Activated CD4-positive, alpha-beta T cell treated with anti-CD3 and anti-CD28 coated beads for 36 hours (primary cell): ENCODE results near the gene ERBB3. TPM values are rescaled to one million over a fixed set of nuclear protein-coding genes. Genes with fewer than 3 reads are reported as not detected.
"Not testable (repeated sequence)": the region's sequence is repeated elsewhere in the genome, so short reads cannot be mapped to it uniquely, and the experiment has no call there.

Experiments used
- ATAC-seq: fragments of 200-7000 bp; cut with Tn5 transposase; one replicate; pipeline ENCODE4 v1.10.0; 2021; ENCODE audit warnings: mild to moderate bottlenecking, moderate library complexity
- CTCF ChIA-PET: fragments of 350-600 bp; sonication (Branson Sonifier 250); formaldehyde crosslinking; loops from one replicate; lab custom pipeline; 2021; ENCODE audit warnings: antibody characterized with exemption; lab: Charles Lee
- POLR2A ChIA-PET: fragments of 350-600 bp; sonication (Branson Sonifier 250); formaldehyde crosslinking; loops from one replicate; lab custom pipeline; 2021; ENCODE audit warnings: antibody characterized with exemption, inconsistent platforms; lab: Charles Lee
- DNase-seq: peaks from one replicate; pipeline ENCODE4 v3.0.0-alpha.2; 2020
- H3K27ac Mint-ChIP-seq: one replicate; pipeline ENCODE4 v1.8.0; 2021; ENCODE audit warnings: mixed read lengths
- H3K27me3 Mint-ChIP-seq: one replicate; pipeline ENCODE4 v1.8.0; 2021; ENCODE audit warnings: mixed read lengths
- H3K36me3 Mint-ChIP-seq: one replicate; pipeline ENCODE4 v1.8.0; 2021; ENCODE audit warnings: low read depth, mixed read lengths
- H3K4me1 Mint-ChIP-seq: one replicate; pipeline ENCODE4 v1.8.0; 2021; ENCODE audit warnings: mixed read lengths
- H3K4me3 Mint-ChIP-seq: one replicate; pipeline ENCODE4 v1.8.0; 2021; ENCODE audit warnings: mild to moderate bottlenecking, moderate library complexity, mixed read lengths
- H3K9me3 Mint-ChIP-seq: one replicate; pipeline ENCODE4 v1.8.0; 2021; ENCODE audit warnings: low read depth, mixed read lengths
- intact Hi-C, 2 experiments: fragments of 100-400 bp; cut with DNase I in 1 of 2; cut with micrococcal nuclease in 1 of 2; formaldehyde crosslinking; loops; one replicate each; pipeline versions ENCODE4 v1.14.2 to v1.15.1; 2022 to 2024; cut with DNase I, micrococcal nuclease
- total RNA-seq, 2 experiments: library from RNA; stranded (reverse); gene quantifications; one replicate each; pipeline ENCODE4 v1.2.3, GENCODE V29; 2021

The ERBB3 gene
- total RNA-seq, 2 experiments from 2014 or later: 0.32 to 0.57 TPM

- POLR2A ChIA-PET: interaction anchor here (0.6 to 1.2 kb wide), 2 partner anchors 22 to 313 kb away, joined by 3 to 4 read pairs; no protein-coding TSS in a partner anchor
- intact Hi-C loops: loop anchor here (2.0 to 10.0 kb wide), 4 partner anchors 142 to 306 kb away; partner anchors contain the start of genes NABP2 (in 2 of the 2), RNF41 (in 1 of the 2) and SMARCC2 (in 1 of the 2)
- Mint-ChIP-seq H3K27ac (peak overlapping the region; percentile 99), H3K27me3 (no peaks in the 10 kb centered on the region), H3K36me3 (peaks cover 38% of the 10 kb centered on the region), H3K4me3 (peak overlapping the region; percentile 91), H3K9me3 (no peaks in the 10 kb centered on the region), H3K4me1 (peaks cover 61% of the 10 kb centered on the region)
- DNase-seq (no peak), ATAC-seq (no peak)
- CTCF ChIA-PET: no interaction called here
Observed at GRCh38 chr12:56042843-56043242, 37.1 kb upstream of the ERBB3 start.

GRCh38 chr12:56046027-56046780 is 33.8 kb upstream of the ERBB3 start:
- H3K9me3 Mint-ChIP-seq: no peaks in the 10 kb centered on the region
- H3K27ac Mint-ChIP-seq: peak overlapping the region; percentile 80
- H3K36me3 Mint-ChIP-seq: peaks cover 37% of the 10 kb centered on the region
- no peak overlapping the region for H3K4me3 Mint-ChIP-seq
- DNase-seq (no peak), ATAC-seq (no peak)
- intact Hi-C loops: loop anchor here in 1 of 2 experiments (5.0 to 10.0 kb wide), 2 partner anchors 36 to 139 kb away; partner anchors contain the start of genes ERBB3 and SMARCC2
- H3K27me3 Mint-ChIP-seq: no peaks in the 10 kb centered on the region
- ChIA-PET CTCF (interaction anchor here (0.6 to 4.3 kb wide), 21 partner anchors 7 to 308 kb away, joined by 3 to 49 read pairs (median 4); partner anchors contain the start of genes ESYT1, ORMDL2, PA2G4 and RAB5B), POLR2A (interaction anchor here (0.5 to 4.5 kb wide), 7 partner anchors 37 to 1545 kb away, joined by 3 to 28 read pairs (median 4); partner anchors contain the start of genes PA2G4 and RAB5B)
- peaks cover 37% of the 10 kb centered on the region for H3K4me1 Mint-ChIP-seq

DNA sequence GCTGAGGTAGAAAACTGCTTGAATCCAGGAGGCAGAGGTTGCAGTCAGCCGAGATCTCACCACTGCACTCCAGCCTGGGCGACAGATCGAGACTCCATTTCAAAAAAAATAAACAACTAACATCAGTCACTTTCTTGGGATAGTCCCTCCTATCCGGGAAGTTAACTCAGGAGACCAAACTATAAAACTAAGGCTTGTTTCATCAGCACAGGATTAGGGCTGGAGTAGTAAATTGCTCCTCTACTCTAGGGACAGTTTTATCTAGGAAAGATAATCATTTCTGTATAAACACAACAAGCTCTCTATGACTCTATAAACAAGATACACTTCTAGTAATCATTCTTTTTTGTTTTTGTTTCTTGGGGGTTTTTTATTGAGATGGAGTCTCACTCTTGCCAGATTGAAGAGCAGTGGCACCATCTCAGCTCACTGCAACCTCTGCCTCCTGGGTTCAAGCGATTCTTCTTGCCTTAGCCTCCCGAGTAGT is 26.5 kb upstream of the ERBB3 start:
- no peak overlapping the region for H3K27ac Mint-ChIP-seq
- ChIA-PET CTCF (interaction anchor here (1.0 kb wide), 1 partner anchor 8 kb away, joined by 3 read pairs; no protein-coding TSS in a partner anchor), POLR2A (no interaction called here)
- no peaks in the 10 kb centered on the region for H3K27me3 Mint-ChIP-seq
- H3K4me1 Mint-ChIP-seq: no peaks in the 10 kb centered on the region
- ATAC-seq (no peak), DNase-seq (no peak)
- H3K36me3 Mint-ChIP-seq: no peaks in the 10 kb centered on the region
- intact Hi-C loops: no loop called here
- H3K9me3 Mint-ChIP-seq: no peaks in the 10 kb centered on the region
- no peak overlapping the region for H3K4me3 Mint-ChIP-seq

DNA sequence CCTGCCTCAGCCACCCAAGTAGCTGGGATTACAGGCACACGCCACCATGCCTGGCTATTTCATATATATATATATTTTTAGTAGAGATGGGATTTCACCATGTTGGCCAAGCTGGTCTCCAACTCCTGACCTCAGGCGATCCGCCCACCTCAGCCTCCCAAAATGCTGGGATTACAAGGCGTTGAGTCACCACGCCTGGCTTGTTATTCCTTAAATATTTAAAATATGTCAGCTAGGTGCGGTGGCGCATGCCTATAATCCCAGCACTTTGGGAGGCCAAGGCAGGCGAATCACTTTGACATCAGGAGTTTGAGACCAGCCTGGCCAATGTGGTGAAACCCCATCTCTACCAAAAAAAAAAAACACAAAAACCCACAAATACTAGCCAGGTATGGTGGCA is 20.0 kb upstream of the ERBB3 start:
- H3K4me3 Mint-ChIP-seq, POLR2A ChIA-PET, intact Hi-C loops, H3K36me3 Mint-ChIP-seq, H3K27me3 Mint-ChIP-seq, H3K9me3 Mint-ChIP-seq, DNase-seq, H3K4me1 Mint-ChIP-seq, ATAC-seq, H3K27ac Mint-ChIP-seq: not testable (repeated sequence)
- CTCF ChIA-PET: interaction anchor here (0.6 to 1.3 kb wide), 3 partner anchors 12 to 32 kb away, joined by 3 to 5 read pairs (median 4); no protein-coding TSS in a partner anchor

GRCh38 chr12:56061982-56062381 is 18.0 kb upstream of the ERBB3 start:
- Mint-ChIP-seq H3K4me3 (no peak overlapping the region), H3K9me3 (no peaks in the 10 kb centered on the region), H3K27me3 (peaks cover 4% of the 10 kb centered on the region), H3K36me3 (no peaks in the 10 kb centered on the region), H3K4me1 (peaks cover 2% of the 10 kb centered on the region), H3K27ac (no peak overlapping the region)
- ChIA-PET POLR2A (no interaction called here), CTCF (interaction anchor here (0.7 to 1.5 kb wide), 4 partner anchors 16 to 239 kb away, joined by 3 read pairs; partner anchors contain the start of gene SMARCC2)
- intact Hi-C loops: no loop called here
- ATAC-seq: no peak
- DNase-seq: no peak

- Mint-ChIP-seq H3K4me1 (peaks cover 3% of the 10 kb centered on the region), H3K27ac (no peak overlapping the region), H3K36me3 (no peaks in the 10 kb centered on the region), H3K27me3 (peaks cover 4% of the 10 kb centered on the region), H3K9me3 (no peaks in the 10 kb centered on the region), H3K4me3 (no peak overlapping the region)
- DNase-seq (no peak), ATAC-seq (no peak)
- ChIA-PET CTCF (no interaction called here), POLR2A (no interaction called here)
- intact Hi-C loops: no loop called here
Observed at GRCh38 chr12:56062996-56063395, 17.0 kb upstream of the ERBB3 start.

GRCh38 chr12:56071648-56072047 is 8.3 kb upstream of the ERBB3 start:
- no peaks in the 10 kb centered on the region for H3K36me3 Mint-ChIP-seq
- DNase-seq (no peak), ATAC-seq (no peak)
- POLR2A ChIA-PET: no interaction called here
- H3K4me1 Mint-ChIP-seq: peaks cover 3% of the 10 kb centered on the region
- H3K27me3 Mint-ChIP-seq: no peaks in the 10 kb centered on the region
- intact Hi-C loops: no loop called here
- H3K27ac Mint-ChIP-seq: no peak overlapping the region
- H3K4me3 Mint-ChIP-seq: no peak overlapping the region
- H3K9me3 Mint-ChIP-seq: no peaks in the 10 kb centered on the region
- CTCF ChIA-PET: interaction anchor here (1.2 kb wide), 1 partner anchor 315 kb away, joined by 3 read pairs; no protein-coding TSS in a partner anchor

DNA sequence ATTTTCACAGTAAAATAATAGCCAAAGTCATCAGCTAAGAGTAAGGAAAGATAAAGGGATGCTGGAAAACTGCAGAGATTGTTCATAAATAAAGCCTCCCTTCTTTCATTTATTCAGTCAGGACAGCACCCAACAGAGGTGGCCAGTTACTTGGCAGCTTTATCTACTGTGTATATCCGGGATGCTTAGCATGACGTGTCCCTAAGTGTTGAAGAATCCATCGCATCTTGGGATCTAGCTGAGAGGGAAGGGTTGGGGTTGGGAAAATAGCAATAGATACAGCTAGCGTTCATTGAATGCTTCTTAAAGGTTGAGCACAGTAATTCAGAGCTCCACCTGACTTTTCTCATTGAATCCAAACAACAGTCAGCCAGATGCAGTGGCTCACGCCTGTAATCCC is 5.6 kb upstream of the ERBB3 start:
- no peaks in the 10 kb centered on the region for H3K9me3 Mint-ChIP-seq
- intact Hi-C loops: no loop called here
- POLR2A ChIA-PET: no interaction called here
- H3K4me1 Mint-ChIP-seq: no peaks in the 10 kb centered on the region
- DNase-seq (no peak), ATAC-seq (no peak)
- H3K36me3 Mint-ChIP-seq: no peaks in the 10 kb centered on the region
- H3K27me3 Mint-ChIP-seq: no peaks in the 10 kb centered on the region
- CTCF ChIA-PET: no interaction called here
- H3K27ac Mint-ChIP-seq: no peak overlapping the region
- no peak overlapping the region for H3K4me3 Mint-ChIP-seq

GRCh38 chr12:56077966-56078365 is 2.0 kb upstream of the ERBB3 start:
- H3K27me3 Mint-ChIP-seq, DNase-seq, H3K4me1 Mint-ChIP-seq, H3K36me3 Mint-ChIP-seq, H3K9me3 Mint-ChIP-seq, intact Hi-C loops, ATAC-seq, H3K4me3 Mint-ChIP-seq, H3K27ac Mint-ChIP-seq: not testable (repeated sequence)
- ChIA-PET POLR2A (interaction anchor here (0.7 kb wide), 1 partner anchor 281 kb away, joined by 4 read pairs; no protein-coding TSS in a partner anchor), CTCF (interaction anchor here (1.2 to 2.2 kb wide), 3 partner anchors 13 to 31 kb away, joined by 3 to 5 read pairs (median 4); no protein-coding TSS in a partner anchor)

DNA sequence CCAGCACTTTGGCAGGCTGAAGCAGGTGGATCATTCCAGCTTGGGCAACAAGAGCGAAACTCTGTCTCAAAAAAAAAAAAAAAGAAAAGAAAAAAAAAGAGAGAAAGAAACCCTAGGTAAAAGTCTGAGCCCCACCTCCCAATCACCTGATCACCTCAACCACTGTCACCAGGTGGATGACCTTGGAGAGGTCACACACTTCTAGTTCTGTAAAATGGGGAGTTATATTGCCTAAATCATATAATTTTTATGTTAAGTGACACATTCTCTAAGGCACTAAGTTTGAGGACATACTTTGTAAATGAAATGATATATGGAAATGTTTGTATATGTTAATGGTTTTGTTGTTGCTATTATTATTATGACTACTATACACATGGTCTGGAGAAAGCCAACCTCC is 1.5 kb upstream of the ERBB3 start:
- intact Hi-C loops: no loop called here
- H3K9me3 Mint-ChIP-seq: no peaks in the 10 kb centered on the region
- POLR2A ChIA-PET: interaction anchor here (0.7 kb wide), 1 partner anchor 281 kb away, joined by 4 read pairs; no protein-coding TSS in a partner anchor
- no peak overlapping the region for H3K4me3 Mint-ChIP-seq
- peaks cover 6% of the 10 kb centered on the region for H3K27me3 Mint-ChIP-seq
- H3K36me3 Mint-ChIP-seq: no peaks in the 10 kb centered on the region
- CTCF ChIA-PET: interaction anchor here (1.7 to 2.2 kb wide), 2 partner anchors 25 to 31 kb away, joined by 5 to 6 read pairs; partner anchors contain the start of gene PA2G4
- DNase-seq: no peak
- no peak overlapping the region for H3K27ac Mint-ChIP-seq
- H3K4me1 Mint-ChIP-seq: peaks cover 8% of the 10 kb centered on the region
- no peak for ATAC-seq
